H1 (cell line): ENCODE data around the gene MROH2A. TPM values are rescaled to one million over a fixed set of nuclear protein-coding genes. Genes with fewer than 3 reads are reported as not detected.

Experiments used
- CTCF ChIA-PET: fragments of 300-600 bp; sonication (Branson Sonifier 250); formaldehyde crosslinking; loops from one replicate; lab custom pipeline; 2021; ENCODE audit not compliant: partially characterized antibody; lab: Charles Lee
- POLR2A ChIA-PET: fragments of 300-600 bp; sonication (Branson Sonifier 250); formaldehyde crosslinking; loops from one replicate; lab custom pipeline; 2021; ENCODE audit warnings: inconsistent platforms; ENCODE audit not compliant: partially characterized antibody; lab: Charles Lee
- DNase-seq, 2 experiments: peaks; one replicate each; pipeline versions ENCODE4 v3.0.0 to v3.0.0-alpha.2; 2010 to 2022; ENCODE audit warnings: low spot score in 2 of 2, low read depth in 1 of 2, mixed read lengths in 1 of 2
- FAIRE-seq: peaks from 2 replicates; lab custom pipeline; 2011; peaks lifted over from hg19 to GRCh38; lab: Jason Lieb, UNC
- H2AFZ ChIP-seq: 2 replicates; pipeline ENCODE4 v1.8.1; 2012; ENCODE audit warnings: low read length, inconsistent platforms
- H2AK5ac ChIP-seq: 2 replicates; pipeline ENCODE4 v1.6.1; 2013; ENCODE audit warnings: low read depth, low read length
- H2BK120ac ChIP-seq: replicated peaks from 2 replicates; pipeline ENCODE3; 2013; ENCODE audit warnings: low read depth, low read length, inconsistent platforms
- H2BK12ac ChIP-seq: 2 replicates; pipeline ENCODE4 v1.6.1; 2013; ENCODE audit warnings: low read depth, low read length
- H2BK15ac ChIP-seq: 2 replicates; pipeline ENCODE4 v1.6.1; 2013; ENCODE audit warnings: low read length
- H2BK20ac ChIP-seq: 2 replicates; pipeline ENCODE4 v1.6.1; 2013; ENCODE audit warnings: low read length
- H2BK5ac ChIP-seq: 2 replicates; pipeline ENCODE4 v1.6.1; 2013; ENCODE audit warnings: low read depth, low read length
- H3K14ac ChIP-seq: 2 replicates; pipeline ENCODE4 v1.6.1; 2013; ENCODE audit warnings: inconsistent platforms; ENCODE audit not compliant: insufficient read length
- H3K18ac ChIP-seq: 2 replicates; pipeline ENCODE4 v1.6.1; 2013; ENCODE audit warnings: low read length; ENCODE audit errors: extremely low read depth
- H3K23ac ChIP-seq: 2 replicates; pipeline ENCODE4 v1.6.1; 2013; ENCODE audit warnings: inconsistent platforms; ENCODE audit not compliant: insufficient read length
- H3K23me2 ChIP-seq: 2 replicates; pipeline ENCODE4 v1.6.1; 2013; ENCODE audit warnings: low read depth, low read length
- H3K27ac ChIP-seq: 2 replicates; pipeline ENCODE4 v1.6.1; 2011; ENCODE audit warnings: low read depth, low read length, inconsistent platforms
- H3K27me3 ChIP-seq, 4 experiments: replicated peaks in 1 of 4; 1 replicate in 1 of 4; 2 replicates in 3 of 4; pipeline versions ENCODE4 v1.6.1 to v1.8.1; 2011 to 2013; ENCODE audit warnings: low read length in 3 of 4, mild to moderate bottlenecking in 3 of 4, inconsistent platforms in 2 of 4, mixed read lengths in 2 of 4, moderate library complexity in 1 of 4; ENCODE audit not compliant: control insufficient read depth in 3 of 4, insufficient read depth in 3 of 4; ENCODE audit errors: extremely low read depth in 1 of 4
- H3K36me3 ChIP-seq, 4 experiments: 2 replicates each; pipeline versions ENCODE4 v1.6.1 to v1.8.1; 2011 to 2013; ENCODE audit warnings: mild to moderate bottlenecking in 4 of 4, low read length in 3 of 4, moderate library complexity in 2 of 4, control low read depth in 1 of 4, inconsistent platforms in 1 of 4; ENCODE audit not compliant: insufficient read depth in 4 of 4, control insufficient read depth in 2 of 4
- H3K4ac ChIP-seq: replicated peaks from 2 replicates; pipeline ENCODE3; 2013; ENCODE audit warnings: low read length, low read depth, mixed read lengths, inconsistent platforms; ENCODE audit not compliant: insufficient read length
- H3K4me1 ChIP-seq, 4 experiments: replicated peaks in 1 of 4; 1 replicate in 1 of 4; 2 replicates in 3 of 4; pipeline versions ENCODE4 v1.6.1 to v1.8.1; 2011 to 2013; ENCODE audit warnings: low read length in 3 of 4, inconsistent platforms in 2 of 4, mixed read lengths in 1 of 4; ENCODE audit not compliant: insufficient read depth in 4 of 4, control insufficient read depth in 3 of 4
- H3K4me2 ChIP-seq, 2 experiments: 2 replicates each; pipeline versions ENCODE4 v1.6.1 to v1.8.1; 2011 to 2013; ENCODE audit warnings: low read depth in 2 of 2, low read length in 2 of 2, control low read depth in 1 of 2, inconsistent platforms in 1 of 2, mild to moderate bottlenecking in 1 of 2; ENCODE audit not compliant: insufficient read depth in 1 of 2
- H3K4me3 ChIP-seq, 4 experiments: fragments of 200-600, 300-600 bp in 1 of 4; sonication (generic), shearing (Covaris generic), sonication (Bioruptor Twin) in 1 of 4; 2 replicates each; pipeline versions ENCODE4 v1.5.1 to v1.8.1; 2011 to 2016; ENCODE audit warnings: low read length in 4 of 4, low read depth in 3 of 4, control low read depth in 2 of 4, inconsistent platforms in 2 of 4, mild to moderate bottlenecking in 2 of 4, mixed read lengths in 1 of 4, moderate library complexity in 1 of 4; ENCODE audit not compliant: insufficient read depth in 2 of 4; ENCODE audit errors: extremely low read depth in 1 of 4
- H3K56ac ChIP-seq: replicated peaks from 2 replicates; pipeline ENCODE3; 2013; ENCODE audit warnings: low read depth, mild to moderate bottlenecking, mixed read lengths, low read length, inconsistent platforms; ENCODE audit not compliant: insufficient read length
- H3K79me1 ChIP-seq: 2 replicates; pipeline ENCODE4 v1.6.1; 2013; ENCODE audit warnings: low read depth, low read length, control low read depth
- H3K79me2 ChIP-seq, 2 experiments: 2 replicates each; pipeline versions ENCODE4 v1.6.1 to v1.8.1; 2012 to 2013; ENCODE audit warnings: low read length in 2 of 2, mild to moderate bottlenecking in 2 of 2, inconsistent platforms in 1 of 2; ENCODE audit not compliant: insufficient read depth in 2 of 2, control insufficient read depth in 1 of 2
- H3K9ac ChIP-seq, 4 experiments: replicated peaks in 1 of 4; 1 replicate in 1 of 4; 2 replicates in 3 of 4; pipeline versions ENCODE4 v1.6.1 to v1.8.1; 2011 to 2013; ENCODE audit warnings: low read depth in 3 of 4, low read length in 3 of 4, control low read depth in 2 of 4, mild to moderate bottlenecking in 2 of 4, moderate library complexity in 2 of 4, inconsistent platforms in 1 of 4; ENCODE audit errors: extremely low read depth in 1 of 4
- H3K9me3 ChIP-seq, 2 experiments: 2 replicates each; pipeline versions ENCODE4 v1.6.1 to v1.8.1; 2012 to 2013; ENCODE audit warnings: mild to moderate bottlenecking in 2 of 2, moderate library complexity in 2 of 2, control low read depth in 1 of 2, inconsistent platforms in 1 of 2, low read depth in 1 of 2, low read length in 1 of 2, mixed read lengths in 1 of 2; ENCODE audit not compliant: insufficient read depth in 2 of 2
- H4K20me1 ChIP-seq, 2 experiments: replicated peaks in 1 of 2; 2 replicates each; pipeline versions ENCODE3 to v1.8.1; 2011 to 2013; ENCODE audit warnings: inconsistent platforms in 2 of 2, low read length in 2 of 2, mild to moderate bottlenecking in 1 of 2; ENCODE audit not compliant: insufficient read depth in 2 of 2, control insufficient read depth in 1 of 2
- H4K5ac ChIP-seq: 2 replicates; pipeline ENCODE4 v1.6.1; 2013; ENCODE audit warnings: low read length, low read depth, mixed read lengths, inconsistent platforms; ENCODE audit not compliant: insufficient read length
- H4K8ac ChIP-seq: 2 replicates; pipeline ENCODE4 v1.8.0; 2013; ENCODE audit warnings: mild to moderate bottlenecking, moderate library complexity, low read length, inconsistent platforms; ENCODE audit not compliant: insufficient read depth; ENCODE audit errors: extremely low read depth
- H4K91ac ChIP-seq: replicated peaks from 2 replicates; pipeline ENCODE3; 2013; ENCODE audit warnings: low read length, mixed read lengths, inconsistent platforms; ENCODE audit not compliant: insufficient read length
- YY1 ChIP-seq: IDR thresholded peaks from 2 replicates; pipeline ENCODE4 v1.6.1; 2011; ENCODE audit warnings: low read depth, mild to moderate bottlenecking, low read length
- WGBS, 2 experiments: shearing (Covaris generic) in 1 of 2; methylation state at CpG; one replicate each; pipeline versions ENCODE4 v1.1.6 to v1.1.7; 2013 to 2015; ENCODE audit warnings: low lambda C conversion rate in 2 of 2, mixed read lengths in 2 of 2, inconsistent platforms in 1 of 2, low coverage in 1 of 2, missing lambda C conversion rate in 1 of 2; ENCODE audit not compliant: insufficient replicate concordance in 2 of 2, insufficient coverage in 1 of 2, insufficient read length in 1 of 2; ENCODE audit errors: extremely low coverage in 1 of 2, missing lambda C conversion rate in 1 of 2; 5-methylcytosine and 5-hydroxymethylcytosine counted together
- polyA plus RNA-seq, 7 experiments: library from polyadenylated mRNA; depleted of rRNA in 3 of 7; stranded (reverse) in 5 of 7; unstranded in 2 of 7; fragments of >200 nt in 5 of 7; fragments of 200-250 nt in 2 of 7; gene quantifications; 1 replicate in 5 of 7; 2 replicates in 1 of 7; 4 replicates in 1 of 7; pipeline versions ENCODE4 v1.2.1 to v1.2.3, GENCODE V29; 2011 to 2013; ENCODE audit warnings: missing spikeins in 2 of 7, mixed read lengths in 2 of 7
- total RNA-seq: library from RNA; stranded (reverse); fragmentation: NEBNext Ultra II Directional; extraction: Animal tissue kit (Norgen Biotek cat#: 25700); gene quantifications from 2 replicates; pipeline ENCODE4 v1.2.1, GENCODE V29; 2021

The MROH2A gene
- total and polyA plus RNA-seq, 2 of the 8 experiments (the other 6 are each of a cell fraction or from before 2014, with no cell fraction given), result not detected

DNA sequence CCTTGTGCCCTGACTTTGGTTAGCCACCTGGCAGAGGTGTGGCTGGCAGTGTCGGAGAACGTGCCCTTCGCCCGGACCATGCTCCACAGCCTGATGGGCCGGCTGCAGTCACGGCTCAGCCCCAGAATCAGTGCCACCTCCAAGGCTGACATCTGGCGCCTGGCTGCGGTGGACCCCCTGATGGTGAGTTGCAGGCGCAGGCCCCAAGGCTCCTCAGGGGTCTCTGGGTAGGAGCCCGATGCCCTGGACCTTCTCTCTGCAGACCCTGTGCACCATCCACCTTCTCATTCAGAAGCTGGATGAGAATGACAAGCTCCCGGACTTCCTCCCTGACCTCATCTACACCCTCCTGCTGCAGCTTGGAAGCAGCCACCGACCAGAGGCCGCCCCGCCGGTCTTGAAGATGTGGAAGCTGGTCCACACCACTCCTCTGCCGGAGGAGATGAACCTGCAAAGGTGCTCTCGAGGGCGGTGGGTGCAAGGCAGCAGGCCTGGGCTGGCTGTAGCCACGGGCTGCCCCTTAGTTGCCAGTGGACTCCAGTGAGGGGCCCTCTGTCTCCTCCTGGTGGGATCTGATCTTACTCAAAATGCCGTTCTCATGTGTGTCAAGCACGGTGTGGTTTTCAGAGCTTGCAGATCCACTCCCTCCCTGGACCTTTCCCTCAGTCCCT, 44.1 kb downstream of the MROH2A start:
- Histone ChIP-seq H3K36me3 (no peaks in the 10 kb centered on the region), H3K79me2 (no peaks in the 10 kb centered on the region), H4K91ac (no peak overlapping the region), H3K9ac (no peak overlapping the region), H3K79me1 (no peaks in the 10 kb centered on the region), H3K27me3 (no peaks in the 10 kb centered on the region), H3K4me1 (no peaks in the 10 kb centered on the region), H4K5ac (no peak overlapping the region), H4K8ac (no peak overlapping the region), H4K20me1 (no peaks in the 10 kb centered on the region), H3K14ac (no peak overlapping the region), H2AFZ (no peak overlapping the region), H3K56ac (no peak overlapping the region), H2BK5ac (no peak overlapping the region), H2AK5ac (no peak overlapping the region), H3K18ac (no peak overlapping the region), H2BK15ac (no peak overlapping the region), H2BK120ac (no peak overlapping the region), H3K4ac (no peak overlapping the region), H3K4me2 (no peak overlapping the region), H3K27ac (no peak overlapping the region), H3K23me2 (no peaks in the 10 kb centered on the region), H3K23ac (no peak overlapping the region), H3K4me3 (no peak overlapping the region), H2BK12ac (no peak overlapping the region), H3K9me3 (no peaks in the 10 kb centered on the region), H2BK20ac (no peak overlapping the region)
- 87% methylated on average over 21 of the region's 21 CpGs; no CpG with 5 or more reads in 1 of the 2 experiments for WGBS, 2 experiments
- FAIRE-seq (no peak), DNase-seq (no peak)
- CTCF ChIA-PET, result interaction anchor here (1.1 to 2.0 kb wide), 3 partner anchors 42 to 374 kb away, joined by 3 to 6 read pairs (median 3); no protein-coding TSS in a partner anchor
- POLR2A ChIA-PET, result no interaction called here
- TF ChIP-seq YY1, result no peak
